NCI-H1105 treated with DMSO at 0.1 percent for 48 hours (cell line): ENCODE data around the gene PCSK4.

ENCODE experiments used
- DNase-seq: peaks from one replicate; lab custom pipeline; 2025; lab: John Stamatoyannopoulos, UW

PCSK4 gene

DNA sequence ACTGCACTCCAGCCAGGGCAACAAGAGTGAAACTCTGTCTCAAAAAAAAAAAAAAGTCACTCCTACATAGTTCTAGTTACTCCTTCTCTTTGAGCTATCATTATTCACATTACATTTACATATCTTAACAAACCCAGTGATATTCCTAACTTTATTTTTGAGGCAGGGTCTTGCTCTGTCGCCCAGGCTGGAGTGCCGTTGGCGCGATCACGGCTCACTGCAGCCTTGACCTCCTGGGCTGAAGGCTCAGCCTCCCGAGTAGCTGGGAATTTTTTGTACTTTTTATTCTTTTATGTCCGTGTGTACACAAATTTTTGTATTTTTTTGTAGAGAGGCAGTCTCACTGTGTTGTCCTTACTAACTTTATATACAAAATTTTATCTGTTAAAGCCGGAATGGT is 52.5 kb downstream of the PCSK4 start:
- no peak for DNase-seq

DNA sequence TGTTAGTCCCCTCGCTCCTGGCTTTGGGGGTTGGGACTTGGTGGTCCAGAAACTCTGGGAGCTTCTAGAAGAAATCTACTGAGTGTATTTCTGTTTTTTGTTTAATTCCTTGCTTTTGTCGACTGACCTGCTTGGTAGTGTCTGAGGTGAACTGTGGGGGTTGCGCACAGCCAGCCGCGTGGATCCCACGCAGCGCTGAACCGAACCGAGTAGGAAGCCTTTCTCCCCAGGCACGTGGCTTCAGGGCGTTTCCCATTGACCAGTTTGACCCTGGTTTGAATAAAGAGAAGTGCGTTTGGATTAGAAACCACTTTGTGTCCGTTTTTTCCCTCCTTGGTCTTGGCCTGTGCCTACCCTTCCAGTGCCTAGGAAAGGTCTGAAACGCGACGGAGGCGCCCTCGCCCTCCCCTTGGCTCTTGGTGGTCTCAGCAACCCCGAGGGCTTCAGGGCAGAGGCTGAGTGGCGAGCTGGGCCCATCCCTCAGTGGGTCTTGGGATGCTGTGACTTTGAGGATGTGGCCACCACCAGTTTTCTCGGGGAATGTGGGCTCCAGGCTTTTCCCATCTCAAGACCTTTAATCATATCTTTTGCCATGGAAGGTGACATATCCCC is 54.7 kb downstream of the PCSK4 start:
- no peak for DNase-seq

DNA sequence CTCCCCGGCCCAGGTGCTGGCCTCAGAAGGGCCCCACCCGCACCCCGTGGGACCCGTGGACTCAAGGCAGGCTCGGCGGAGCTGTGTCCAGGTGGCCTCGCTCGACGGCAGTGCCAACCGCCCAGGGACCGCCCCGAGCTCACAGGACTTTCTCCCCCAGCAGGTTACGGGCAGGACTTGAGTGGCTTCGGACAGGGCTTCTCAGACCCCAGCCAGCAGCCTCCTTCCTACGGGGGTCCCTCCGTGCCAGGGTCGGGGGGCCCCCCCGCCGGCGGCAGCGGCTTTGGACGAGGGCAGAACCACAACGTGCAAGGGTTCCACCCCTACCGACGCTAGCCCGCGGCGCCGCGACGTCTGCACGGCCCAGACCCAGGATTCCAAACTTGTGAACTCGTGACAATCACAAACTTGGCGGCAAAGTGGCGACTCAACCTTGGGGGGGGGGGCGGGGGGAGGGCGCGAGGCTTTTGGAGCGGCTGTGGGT is 55.5 kb downstream of the PCSK4 start:
- DNase-seq, result no peak

DNA sequence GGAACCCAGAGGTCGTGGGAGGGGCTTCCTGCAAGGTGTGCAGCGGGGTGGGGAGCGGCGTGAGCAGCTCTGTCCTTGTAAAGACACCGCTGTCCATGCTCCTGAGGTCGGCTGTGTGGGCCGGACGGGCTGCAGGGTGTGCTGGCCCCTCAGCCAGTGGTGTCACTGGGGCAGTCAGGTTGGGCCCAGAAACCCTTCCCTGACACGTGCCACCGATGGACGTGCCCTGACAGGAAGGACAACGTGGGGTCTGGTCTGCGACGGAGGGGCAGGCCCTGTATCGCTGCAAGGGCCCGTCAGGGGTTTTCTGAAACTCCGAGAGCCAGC is 56.1 kb downstream of the PCSK4 start:
- DNase-seq, result no peak

DNA sequence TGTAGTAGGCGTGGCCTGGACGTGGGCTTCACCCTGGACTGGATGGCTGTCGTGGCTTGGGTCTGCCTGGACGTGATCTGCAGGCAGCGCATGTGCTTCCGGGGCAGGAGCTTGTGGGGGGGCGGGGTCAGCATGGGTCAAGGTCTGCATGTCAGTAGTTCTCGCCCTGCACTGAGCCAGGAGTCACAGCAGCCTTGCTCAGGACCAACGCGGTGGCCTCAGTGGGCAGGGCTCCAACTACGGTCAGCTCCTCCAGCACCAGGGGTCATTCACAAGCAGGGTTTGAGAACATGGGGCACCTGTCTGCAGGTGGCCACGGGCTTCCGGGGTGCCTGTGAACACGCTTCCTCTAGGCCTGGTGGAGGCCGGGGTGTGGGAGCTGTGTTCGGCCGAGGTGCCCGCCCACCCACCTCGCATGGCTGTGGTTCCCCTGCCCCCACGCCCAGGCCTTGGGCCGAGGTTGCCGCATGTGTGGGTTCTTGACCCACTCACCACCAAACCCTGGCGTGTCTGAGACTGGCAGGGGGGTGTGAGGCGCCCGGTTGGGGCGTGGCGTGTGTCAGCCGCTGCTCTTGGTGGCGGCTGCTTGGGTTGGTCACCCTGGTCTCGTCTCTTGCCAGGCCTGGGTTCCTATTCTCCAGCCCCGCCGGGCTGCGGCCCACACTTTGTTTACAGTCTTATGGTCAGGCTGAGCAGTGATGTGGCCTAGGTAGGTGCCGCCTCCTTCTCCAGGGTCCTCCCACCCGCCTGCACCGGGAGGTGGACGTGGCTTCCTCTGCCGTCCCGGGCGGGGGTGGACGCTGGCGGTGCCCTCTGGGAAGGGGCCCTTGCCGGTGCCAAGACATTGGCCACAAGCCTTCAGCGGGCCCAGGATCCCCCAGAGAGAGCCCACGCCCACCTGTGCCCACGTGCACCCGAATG is 56.8 kb downstream of the PCSK4 start:
- DNase-seq, result no peak

DNA sequence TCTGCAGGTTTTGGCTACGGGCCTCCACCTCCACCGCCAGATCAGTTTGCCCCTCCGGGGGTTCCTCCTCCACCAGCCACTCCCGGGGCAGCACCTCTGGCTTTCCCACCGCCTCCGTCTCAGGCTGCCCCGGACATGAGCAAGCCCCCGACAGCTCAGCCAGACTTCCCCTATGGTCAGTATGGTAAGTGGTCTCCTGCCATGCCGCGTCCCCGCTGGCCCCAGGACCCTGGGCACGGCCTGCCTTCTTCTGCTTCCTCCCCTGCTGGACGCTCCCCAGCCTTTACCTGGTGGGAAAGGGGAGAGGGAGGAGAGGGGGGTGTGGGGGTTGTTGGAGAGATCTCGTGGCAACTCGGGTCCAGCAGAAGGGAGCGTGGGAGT is 57.7 kb downstream of the PCSK4 start:
- DNase-seq, result no peak

DNA sequence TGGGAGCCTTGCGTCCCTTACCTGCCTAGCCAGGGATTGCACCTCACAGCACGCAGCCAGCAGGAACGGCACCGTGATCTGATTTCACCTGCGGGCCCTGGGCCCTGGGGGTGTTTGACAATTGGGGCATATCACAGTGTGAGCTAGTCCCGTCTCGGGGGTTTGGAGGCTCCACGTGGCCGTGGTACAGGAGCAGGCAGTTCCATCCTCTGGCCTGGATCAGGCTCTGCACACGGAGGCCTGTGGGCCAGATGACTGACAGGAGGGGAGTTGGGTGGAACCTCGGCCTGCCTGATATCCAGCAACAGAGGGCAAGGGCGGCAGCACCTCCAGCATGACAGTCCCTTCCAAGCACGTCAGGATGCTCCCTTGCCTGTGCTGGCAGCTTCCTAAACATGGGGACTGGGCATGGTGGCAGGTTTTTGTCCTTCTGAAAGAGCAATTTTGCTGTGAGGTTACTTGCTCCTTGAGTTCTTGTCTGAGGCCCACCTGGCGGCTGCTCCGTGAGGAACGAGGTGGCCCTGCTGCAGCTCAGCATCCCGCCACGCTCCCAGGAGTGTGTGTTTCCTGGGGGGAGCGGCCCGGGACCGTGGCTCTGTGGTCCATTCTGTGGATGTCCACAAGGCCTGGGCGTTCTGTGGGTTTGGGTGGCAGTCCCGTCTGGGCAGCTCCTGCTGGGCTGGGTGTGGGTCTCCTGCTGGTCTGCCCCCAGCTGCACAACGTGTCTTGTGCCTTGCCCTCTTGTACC is 58.2 kb downstream of the PCSK4 start:
- no peak for DNase-seq
